ENCODE data around the gene PTGER4. TPM values are rescaled to one million over a fixed set of nuclear protein-coding genes. Genes with fewer than 3 reads are reported as not detected.

The PTGER4 gene
- total RNA-seq (2022; extraction: Qiagen RNA extraction), result 1.4 to 1.5 TPM (median 1.5 TPM) in 5 replicates

DNA sequence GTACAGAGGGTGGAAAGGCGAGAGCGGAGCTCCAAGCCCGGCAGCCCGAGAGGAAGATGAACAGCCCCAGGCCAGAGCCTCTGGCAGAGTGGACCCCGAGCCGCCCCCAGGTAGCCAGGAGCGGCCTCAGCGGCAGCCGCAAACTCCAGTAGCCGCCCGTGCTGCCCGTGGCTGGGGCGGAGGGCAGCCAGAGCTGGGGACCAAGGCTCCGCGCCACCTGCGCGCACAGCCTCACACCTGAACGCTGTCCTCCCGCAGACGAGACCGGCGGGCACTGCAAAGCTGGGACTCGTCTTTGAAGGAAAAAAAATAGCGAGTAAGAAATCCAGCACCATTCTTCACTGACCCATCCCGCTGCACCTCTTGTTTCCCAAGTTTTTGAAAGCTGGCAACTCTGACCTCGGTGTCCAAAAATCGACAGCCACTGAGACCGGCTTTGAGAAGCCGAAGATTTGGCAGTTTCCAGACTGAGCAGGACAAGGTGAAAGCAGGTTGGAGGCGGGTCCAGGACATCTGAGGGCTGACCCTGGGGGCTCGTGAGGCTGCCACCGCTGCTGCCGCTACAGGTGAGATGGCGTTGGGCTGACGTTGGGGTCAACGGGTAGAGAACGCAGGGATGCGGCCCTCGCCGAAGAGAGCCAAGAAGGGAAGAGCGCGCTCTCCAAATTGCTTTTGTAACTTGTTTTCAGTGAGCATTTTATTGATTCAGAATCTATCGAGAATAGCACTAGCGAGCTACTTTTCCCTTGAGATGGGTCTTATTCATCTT is at the start of gene PTGER4:
TSS of gene PTGER4 (plus strand) at position 3 of the 769 bp plus-strand sequence. CDS start 1,079 bp downstream, outside the sequence.

Other genes starting within 250 kb of the PTGER4 start
- 8.1 to 16.9 TPM (median 10.2 TPM) in 5 replicates for gene TTC33, start 76.0 kb downstream of the PTGER4 start, total RNA-seq (2022; extraction: Qiagen RNA extraction)
- 29.3 to 53.7 TPM (median 41.0 TPM) in 5 replicates for gene PRKAA1, start 118.5 kb downstream of the PTGER4 start, total RNA-seq (2022; extraction: Qiagen RNA extraction)
- 2,670 to 2,951 TPM (median 2,828 TPM) in 5 replicates for gene RPL37, start 155.3 kb downstream of the PTGER4 start, total RNA-seq (2022; extraction: Qiagen RNA extraction)
- 3.4 to 4.7 TPM (median 3.8 TPM) in 5 replicates for gene CARD6, start 161.5 kb downstream of the PTGER4 start, total RNA-seq (2022; extraction: Qiagen RNA extraction)
- not detected in 5 replicates for gene C7, start 229.6 kb downstream of the PTGER4 start, total RNA-seq (2022; extraction: Qiagen RNA extraction)

All from A549 treated with CORT108297 at 1 μM for 4 hours (cell line).